Midbrain (tissue), 1 donor: Measurements from ENCODE around the gene SLC16A10.
"Not testable (repeated sequence)": the region's sequence is repeated elsewhere in the genome, so short reads cannot be mapped to it uniquely, and the experiment has no call there.

Experiments
- DNase-seq: peaks from one replicate; lab custom pipeline; 2025; lab: John Stamatoyannopoulos, UW

SLC16A10 gene

DNA sequence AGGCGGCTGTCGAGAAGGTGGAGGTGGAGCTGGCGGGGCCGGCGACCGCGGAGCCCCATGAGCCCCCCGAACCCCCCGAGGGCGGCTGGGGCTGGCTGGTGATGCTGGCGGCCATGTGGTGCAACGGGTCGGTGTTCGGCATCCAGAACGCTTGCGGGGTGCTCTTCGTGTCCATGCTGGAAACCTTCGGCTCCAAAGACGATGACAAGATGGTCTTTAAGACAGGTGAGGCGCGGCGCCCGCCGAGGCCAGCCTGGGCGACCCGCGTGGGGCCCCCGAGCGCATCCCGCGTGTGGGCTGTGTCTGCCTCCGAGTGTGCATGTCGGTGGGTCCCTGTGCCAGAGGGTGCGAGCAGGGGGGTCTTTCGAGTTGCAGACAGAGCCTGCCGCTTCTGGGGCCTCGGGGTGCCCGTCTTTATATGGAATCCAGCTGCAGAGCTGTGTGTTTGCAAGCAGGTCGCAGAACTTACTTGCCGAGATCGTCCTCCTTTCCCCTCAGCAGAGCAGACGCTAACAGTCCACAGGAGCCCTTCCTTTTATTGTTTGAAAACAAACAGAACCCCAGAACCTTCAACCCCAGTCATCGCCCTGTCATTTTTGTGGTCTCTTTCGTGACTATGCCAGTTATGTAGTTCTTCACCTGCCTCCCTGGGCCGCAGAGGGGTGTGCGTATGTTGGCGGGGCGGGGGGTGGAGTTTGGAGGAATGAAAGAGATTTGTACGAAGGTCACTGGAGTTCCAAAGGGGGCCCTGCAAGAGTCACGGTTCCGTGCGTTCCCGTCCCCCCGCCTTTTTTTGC is 766 bp downstream of the SLC16A10 start:
- no peak for DNase-seq

DNA sequence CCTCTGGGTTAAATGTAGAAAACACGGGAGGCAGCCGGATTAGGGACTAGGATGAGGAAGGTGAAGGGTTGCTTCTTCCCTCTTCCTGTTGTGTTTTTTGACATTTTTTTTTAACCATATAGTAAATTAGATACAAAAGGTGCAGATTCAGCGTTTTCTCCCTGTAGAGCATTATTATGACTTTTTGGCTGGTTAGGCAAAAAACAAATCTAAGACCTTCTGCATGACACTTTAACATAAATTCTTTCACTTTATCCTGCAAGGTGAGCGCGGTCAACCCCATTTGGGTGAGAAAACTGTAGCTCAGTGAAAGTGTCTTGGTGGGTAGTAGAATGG is 1.3 kb downstream of the SLC16A10 start:
- DNase-seq: no peak

DNA sequence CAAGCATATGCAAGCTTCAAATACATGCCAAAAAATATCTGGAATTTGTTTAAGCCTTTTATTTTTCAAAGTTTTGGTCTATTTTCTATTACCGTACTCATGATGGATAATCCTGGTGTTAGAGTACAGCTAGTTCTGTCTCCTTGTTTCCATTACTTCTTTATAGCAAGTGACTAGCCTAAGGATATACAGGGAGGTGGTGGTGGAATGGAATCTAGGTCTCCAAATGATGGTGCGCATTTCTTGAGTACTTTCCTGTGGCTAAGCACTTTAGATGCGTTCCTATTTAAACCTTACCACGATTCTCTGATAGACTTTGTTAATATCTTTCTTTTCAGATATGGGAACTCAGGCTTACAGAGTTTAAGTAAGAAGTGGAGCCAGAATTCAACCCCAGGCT is 3.5 kb downstream of the SLC16A10 start:
- no peak for DNase-seq

DNA sequence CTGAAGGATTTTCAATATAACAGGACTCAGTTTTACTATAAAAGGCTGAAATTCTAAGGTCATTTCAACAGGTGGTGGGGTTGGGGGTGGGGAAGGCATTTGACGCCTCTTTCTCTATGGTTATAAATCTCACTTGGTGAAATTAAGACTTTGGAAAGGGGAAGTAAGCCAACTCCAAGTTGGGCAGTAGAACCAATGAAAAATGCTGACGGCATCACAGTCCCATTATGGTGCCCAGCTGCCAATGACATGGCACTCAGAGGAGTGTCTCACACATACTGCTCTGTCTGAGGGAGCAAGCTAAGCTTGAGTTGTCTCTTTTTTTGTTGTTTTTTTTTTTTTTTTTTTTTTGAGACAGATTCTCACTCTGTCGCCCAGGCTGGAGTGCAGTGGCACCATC is 4.7 kb downstream of the SLC16A10 start:
- no peak for DNase-seq

DNA sequence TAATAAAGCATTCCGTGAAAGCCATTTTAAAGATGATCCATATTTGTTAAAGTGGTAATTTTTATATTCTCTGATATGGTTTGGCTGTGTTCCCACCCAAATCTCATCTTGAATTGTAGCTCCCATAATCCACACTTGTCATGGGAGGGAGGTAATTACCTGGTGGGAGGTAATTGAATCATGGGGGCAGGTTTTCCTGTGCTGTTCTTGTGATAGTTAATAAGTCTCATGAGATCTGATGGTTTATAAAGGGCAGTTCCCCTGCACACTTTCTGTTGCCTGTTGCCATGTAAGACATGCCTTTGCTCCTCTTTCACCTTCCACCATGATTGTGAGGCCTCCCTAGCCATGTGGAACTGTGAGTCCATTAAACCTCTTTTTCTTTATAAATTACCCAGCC is 8.2 kb downstream of the SLC16A10 start:
- not testable (repeated sequence) for DNase-seq

GRCh38 chr6:111096246-111096645 is 8.9 kb downstream of the SLC16A10 start:
- DNase-seq: no peak

GRCh38 chr6:111098597-111098996 is 11.3 kb downstream of the SLC16A10 start:
- no peak for DNase-seq

DNA sequence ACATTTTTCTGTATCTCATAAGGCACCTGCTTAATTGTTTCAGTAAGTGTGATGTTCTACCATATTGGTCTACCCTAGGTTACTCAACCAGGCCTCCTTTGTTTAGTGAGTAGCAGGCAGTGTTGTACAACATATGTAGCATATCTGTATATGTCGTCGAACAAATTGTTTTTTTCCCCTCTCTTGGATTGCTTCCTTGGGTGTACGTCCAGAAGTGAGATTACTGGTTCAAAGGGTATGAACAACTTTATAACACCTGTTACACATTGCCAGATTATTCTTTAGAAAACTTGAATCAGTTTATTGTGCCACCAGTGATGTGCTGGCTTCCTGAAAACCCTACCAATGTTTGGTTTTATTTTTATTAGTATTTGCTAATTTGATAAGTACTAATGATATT is 14.7 kb downstream of the SLC16A10 start:
- no peak for DNase-seq

- DNase-seq: no peak
Observed at GRCh38 chr6:111105578-111105977, 18.3 kb downstream of the SLC16A10 start.

DNA sequence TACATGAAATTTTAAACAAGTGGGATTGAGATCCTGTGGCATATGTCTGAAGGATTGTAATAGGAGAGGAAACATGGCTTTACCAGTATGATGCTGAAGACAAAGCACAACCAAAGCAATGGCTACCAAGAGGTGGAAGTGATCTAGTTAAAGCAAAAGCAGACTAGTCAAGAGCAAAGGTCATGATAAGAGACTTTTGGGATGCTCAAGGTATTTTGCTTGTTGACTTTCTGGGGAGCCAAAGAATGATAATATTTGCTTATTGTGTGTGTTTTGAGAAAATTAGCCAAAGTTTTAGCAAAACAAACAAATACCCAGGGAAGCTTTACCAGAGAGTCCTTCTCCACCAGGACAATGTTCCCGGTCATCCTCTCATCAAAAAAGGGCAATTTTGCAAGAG is 20.3 kb downstream of the SLC16A10 start:
- no peak for DNase-seq

DNA sequence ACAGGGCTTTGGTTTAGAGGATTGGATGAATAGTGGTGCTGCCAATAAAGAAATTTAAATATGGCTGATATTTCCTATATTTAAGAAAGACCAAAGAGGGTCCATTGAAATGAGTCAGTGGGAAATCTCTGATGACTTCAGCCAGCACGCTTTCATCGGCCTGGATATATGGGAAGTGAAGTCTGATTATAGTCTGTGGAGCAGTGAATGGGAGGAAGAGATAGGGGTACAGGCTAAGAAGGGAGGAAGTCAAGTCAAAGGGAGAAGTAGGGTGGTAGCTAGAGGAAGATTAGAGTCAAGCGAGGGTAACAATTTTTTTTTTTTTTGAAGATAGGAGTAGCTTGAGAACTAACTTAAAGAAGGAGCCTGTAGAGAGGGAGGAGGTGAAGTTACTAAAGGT is 22.7 kb downstream of the SLC16A10 start:
- DNase-seq: no peak

DNA sequence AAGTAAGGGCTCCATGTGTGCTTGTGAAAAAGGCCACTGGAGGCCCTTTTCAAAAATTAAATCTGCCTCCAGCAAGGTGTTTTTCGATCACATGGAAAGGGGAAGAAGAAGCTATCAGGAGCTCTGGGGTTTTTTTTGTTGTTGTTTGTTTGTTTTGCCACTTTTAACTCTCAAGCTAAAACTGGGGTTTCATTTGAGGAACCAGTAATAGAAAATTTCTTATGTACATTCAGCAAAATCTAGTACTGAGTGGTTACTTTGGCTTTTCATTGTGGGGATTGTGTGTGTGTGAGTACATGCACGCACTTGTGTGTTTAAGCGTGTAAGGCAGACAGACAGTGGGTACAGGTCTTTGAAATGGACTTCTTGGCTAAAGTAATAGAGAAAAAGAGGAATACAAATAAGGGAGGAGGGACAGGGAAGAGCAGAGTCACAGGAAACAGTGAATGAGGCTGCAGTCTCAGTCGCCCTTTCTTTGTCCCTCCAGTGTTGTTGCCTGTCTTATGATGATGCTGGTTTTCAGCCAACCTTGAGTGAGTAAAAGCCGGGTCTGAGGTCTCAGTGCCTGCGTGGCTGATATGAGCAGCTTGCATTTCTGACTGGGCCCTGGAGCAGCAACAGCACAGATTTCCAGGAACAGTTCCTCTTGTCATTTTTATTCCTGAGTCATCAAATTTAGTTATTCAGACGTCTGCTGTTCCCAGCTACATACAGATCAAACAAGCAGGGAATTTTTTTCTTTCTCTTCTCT is 26.2 kb downstream of the SLC16A10 start:
- DNase-seq: no peak

GRCh38 chr6:111114087-111114443 is 26.8 kb downstream of the SLC16A10 start:
- no peak for DNase-seq

DNA sequence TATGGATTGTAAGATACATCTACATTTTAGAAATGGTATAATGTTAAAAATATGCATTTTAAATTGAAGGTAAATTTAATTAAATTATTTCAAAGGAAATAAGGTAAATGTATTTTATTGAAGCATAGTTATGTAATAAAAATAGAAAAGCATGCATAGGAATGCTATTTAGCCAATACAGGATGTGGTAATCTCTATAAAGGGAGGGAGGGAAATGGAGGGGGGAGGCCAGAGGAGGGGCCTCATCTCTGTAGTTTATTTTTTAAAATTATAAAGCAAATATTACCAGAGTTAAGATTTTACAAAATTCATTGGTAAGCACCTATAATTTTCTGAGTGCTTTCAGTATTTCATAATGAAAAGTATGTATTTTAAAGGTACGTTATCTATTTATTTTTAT is 27.2 kb downstream of the SLC16A10 start:
- DNase-seq: no peak

DNA sequence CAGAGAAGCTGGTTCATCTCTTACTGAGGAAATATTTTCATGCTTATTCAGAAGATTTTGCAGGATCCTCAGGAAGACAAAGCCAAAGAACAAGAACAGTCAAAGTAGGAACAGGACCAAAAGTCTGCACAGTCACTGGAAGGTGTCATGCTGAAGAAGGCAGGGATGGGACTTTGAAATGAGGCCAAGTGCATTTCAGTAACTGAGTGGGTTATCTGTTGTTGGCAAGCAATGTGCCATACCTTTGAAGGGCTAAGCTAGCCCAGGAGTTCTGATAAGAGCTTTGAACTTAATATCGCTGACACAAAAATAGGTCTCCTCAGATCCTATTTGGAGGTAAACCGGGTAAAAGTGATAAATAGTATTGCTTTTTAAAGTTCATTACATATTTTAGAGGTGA is 31.5 kb downstream of the SLC16A10 start:
- DNase-seq: no peak

DNA sequence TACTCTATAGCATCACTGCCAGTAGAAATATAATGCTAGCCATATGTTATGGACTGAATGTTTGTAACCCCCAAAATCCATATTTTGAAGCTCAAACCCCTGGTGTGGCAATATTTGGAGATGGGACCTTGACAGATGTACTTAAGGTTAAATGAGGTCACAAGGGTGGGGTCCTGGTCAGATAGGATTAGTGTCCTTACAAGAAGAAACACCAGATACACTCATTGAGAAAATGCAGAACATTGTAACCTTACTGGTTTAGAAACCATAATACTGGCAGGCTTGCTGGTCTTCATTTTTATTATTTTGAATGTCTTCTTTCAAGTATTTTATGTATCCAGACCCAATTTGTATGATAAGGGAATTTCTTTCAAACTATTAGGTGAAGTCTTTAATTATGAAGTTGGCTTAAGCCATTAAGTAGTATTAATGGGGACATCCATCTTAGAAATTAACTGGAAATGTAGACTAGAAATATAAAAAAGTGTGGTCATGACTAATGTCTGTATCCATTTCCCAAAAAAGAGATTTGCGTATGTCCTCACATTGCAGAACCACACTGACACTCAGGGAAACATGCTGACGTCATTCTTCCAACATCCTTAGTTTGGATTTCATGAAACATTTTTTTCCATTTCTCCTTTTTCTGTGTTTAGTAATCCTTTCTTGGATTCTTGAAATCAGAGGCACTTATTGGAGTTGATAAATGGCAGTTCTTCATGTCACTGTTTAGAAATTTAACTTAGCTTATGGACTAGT is 32.4 kb downstream of the SLC16A10 start:
- no peak for DNase-seq

DNA sequence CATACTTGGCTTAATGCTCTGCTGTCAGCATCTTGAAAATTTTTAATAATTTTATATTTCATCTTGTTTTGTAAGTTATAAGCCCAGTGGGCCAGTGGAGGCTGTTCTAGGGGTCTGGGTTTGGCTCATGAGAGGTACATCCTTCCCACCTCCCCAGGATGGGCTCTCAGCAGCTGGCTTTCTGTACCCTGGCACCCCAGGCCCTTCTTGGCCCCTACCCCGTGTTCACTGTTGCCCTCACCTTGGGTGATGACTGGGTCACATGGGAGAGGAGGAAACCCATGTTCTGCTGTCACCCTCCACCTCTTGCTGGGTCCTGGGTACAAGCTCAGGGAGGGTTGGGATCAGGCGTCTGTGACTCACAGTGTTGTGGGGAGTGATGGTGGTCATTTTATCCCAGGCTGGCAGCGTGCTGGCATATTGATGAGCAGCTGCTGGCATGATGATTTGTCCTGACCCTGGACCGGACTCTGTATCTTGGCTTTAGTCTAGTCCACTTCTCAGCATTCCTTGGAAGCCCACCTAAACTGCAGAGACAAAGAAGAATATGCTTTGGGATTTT is 34.6 kb downstream of the SLC16A10 start:
- no peak for DNase-seq

DNA sequence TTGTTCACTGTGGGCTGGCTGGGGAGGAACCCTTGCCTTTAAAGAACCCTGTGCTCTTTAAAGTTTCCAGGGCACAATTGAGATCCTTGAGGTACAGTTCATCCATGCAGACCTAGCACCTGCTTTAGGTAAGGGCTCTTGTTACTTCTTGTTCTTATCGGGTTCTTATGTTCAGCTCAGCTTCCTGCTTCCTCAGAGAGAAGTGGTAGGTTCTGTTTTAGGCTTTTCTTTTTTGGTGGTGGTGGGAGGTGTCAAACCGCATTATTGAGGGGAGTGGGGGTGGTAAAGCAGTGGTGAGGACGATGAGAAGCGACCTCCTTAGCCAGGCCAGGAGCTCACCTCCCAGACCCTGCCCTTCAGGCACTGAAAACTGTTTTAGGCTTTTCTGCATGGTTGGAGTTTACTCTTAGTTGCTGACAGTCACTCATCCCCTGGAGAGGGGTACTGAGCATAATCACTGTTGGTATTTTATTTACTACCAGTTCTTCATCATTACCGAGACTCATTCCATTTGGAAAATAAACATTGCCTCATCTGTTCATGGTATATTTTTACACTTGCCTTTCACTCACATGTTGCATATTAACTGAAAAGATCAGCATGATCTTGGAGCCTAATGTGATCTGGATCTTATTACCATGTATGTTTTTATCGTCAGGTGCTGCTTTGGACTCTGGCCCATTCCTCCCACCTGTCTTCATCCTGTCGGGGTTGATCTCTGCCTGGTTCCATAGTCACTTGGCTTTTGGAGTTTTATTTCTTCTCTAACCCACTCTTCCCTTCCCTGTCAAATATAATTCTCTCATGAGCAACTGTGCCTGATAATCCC is 35.4 kb downstream of the SLC16A10 start:
- no peak for DNase-seq

DNA sequence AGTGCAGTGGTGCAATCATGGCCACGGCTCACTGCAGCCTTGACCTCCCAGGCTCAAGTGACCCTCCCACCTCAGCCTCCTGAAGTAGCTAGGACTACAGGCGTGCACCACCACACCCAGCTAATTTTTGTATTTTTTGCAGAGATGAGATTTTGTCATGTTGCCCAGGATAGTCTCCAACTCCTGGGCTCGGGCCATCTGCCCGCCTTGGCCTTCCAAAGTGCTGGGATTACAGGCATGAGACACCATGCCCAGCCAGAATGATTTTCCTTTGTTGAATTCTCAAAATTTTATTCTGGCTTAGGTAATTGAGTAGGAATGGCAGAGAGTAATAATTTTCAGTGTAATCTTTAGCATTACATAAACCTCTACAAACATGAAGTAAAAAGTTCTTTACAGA is 37.1 kb downstream of the SLC16A10 start:
- no peak for DNase-seq

- DNase-seq: peak; percentile 23
Observed at GRCh38 chr6:111129013-111129412, 41.7 kb downstream of the SLC16A10 start.

GRCh38 chr6:111131018-111131417 is 43.7 kb downstream of the SLC16A10 start:
- DNase-seq: not testable (repeated sequence)

DNA sequence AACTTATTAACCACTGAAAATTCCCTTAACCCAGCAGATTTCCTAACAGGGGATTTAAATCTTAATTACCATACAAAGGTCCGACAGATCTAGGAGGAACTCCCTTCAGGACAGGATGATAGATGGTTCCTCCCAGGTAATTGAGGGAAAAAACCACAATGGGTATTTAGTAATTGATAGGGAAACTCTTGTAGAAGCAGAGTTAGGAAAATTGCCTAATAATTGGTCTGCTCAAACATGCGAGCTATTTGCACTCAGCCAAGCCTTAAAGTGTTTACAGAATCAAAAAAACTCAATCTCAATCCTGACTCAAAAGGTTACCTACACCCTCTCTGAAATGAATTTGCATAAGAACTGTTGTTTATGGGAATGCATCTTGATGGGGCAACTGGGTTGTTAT is 45.4 kb downstream of the SLC16A10 start:
- DNase-seq: not testable (repeated sequence)
